NCI-H1417 (cell line): ENCODE data around the gene BORCS5.

Experiments used
- DNase-seq, 3 experiments: peaks; one replicate each; lab custom pipeline; 2025; lab: John Stamatoyannopoulos, UW

The BORCS5 gene

DNA sequence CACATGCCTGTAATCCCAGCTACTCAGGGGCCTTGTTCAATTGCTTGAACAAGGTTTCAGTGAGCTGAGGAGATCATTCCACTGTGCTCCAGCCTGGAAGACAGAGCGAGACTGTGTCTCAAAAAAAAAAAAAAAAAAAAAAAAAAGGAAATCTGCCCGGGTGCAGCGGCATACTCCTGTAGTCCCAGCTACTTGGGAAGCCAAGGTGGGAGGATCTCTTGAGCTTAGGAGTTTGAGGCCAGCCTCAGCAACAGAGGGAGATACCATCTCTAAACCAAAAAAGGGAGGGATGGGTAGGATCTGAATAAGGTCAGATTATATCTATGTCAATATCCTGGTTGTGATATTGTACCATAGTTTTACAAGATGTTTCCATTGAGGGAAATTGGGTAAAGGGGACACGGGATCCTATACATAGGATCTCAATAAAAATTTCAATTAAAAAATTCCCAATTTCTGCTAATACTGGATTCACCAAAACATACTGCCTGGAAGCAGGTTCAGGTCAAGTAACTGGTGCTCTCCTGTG is 76.4 kb downstream of the BORCS5 start:
- no peak for DNase-seq

DNA sequence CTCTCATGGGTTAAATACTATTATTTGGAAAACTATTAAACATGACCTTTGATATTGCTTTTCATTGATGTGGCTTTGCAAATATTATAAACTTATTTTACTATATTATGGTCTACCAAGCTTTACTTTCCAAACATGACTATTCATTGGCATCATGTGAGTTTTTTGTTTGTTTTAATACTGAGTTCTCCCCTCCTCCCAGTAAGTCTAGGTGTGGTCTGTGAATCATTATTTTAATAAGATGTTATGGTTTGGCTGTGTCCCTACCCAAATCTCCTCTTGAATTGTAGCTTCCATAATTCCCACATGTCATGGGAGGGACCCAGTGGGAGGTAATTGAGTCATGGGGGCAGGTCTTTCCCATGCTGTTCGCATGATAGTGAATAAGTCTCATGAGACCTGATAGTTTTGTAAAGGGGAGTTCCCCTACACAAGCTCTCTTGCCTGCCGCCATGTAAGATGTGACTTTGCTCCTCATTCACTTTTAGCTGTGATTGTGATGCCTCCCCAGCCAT is 80.0 kb downstream of the BORCS5 start:
- peak in 1 of 3 experiments; percentile 66 for DNase-seq

- no peak for DNase-seq
These were observed 82.8 kb downstream of the BORCS5 start for GRCh38 chr12:12439636-12440035.

DNA sequence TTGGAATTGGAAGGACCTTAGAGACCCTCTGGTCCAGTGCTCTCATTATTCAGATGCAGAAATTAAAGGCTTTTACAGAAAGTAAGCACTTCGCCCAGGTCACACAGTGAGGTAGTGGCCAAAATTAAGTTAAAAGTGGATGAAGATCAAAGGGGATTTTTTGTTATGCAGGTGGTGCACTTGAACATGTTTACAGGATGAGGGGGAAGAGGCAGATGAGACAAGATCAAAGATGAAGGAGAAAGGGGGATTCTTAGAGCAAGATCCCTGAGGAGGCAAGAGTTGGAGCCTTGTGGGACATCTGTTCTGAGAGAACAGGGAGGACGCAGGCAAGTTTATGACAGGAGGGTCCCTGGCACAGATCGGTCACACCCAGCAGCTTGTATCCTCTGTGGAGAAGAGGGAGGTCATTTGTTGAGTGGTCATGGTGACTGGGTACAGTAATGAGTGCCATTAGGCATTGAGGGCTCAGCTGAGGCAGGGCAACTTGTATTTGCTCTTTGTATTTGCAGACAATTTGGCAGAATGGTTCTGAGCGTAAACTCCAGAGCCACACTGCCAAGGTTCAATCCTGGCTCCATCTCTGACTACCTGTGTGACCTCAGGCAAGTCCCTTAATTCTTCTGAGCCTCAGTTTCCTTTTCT is 84.0 kb downstream of the BORCS5 start:
- peak; percentile 58 to 90 (median 74) for DNase-seq

DNA sequence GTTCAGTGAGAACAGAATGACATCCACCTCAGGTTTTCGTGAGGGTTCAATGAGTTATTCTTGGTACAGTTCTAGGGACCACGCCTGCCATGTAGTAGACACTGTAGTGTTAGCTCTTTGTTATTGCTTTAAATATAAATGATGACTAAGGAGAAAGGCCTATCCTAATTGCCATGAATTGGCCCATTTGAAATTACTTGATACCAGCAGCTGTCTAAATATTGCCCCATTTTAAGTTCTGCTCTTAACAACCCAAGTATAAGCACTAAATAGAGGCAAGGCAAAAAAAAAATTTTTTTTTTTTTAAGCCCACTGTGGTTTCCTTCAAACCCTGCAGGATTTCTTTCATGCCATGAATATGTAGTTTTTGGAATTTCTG is 84.5 kb downstream of the BORCS5 start:
- peak in 2 of 3 experiments; percentile 37 to 87 for DNase-seq

DNA sequence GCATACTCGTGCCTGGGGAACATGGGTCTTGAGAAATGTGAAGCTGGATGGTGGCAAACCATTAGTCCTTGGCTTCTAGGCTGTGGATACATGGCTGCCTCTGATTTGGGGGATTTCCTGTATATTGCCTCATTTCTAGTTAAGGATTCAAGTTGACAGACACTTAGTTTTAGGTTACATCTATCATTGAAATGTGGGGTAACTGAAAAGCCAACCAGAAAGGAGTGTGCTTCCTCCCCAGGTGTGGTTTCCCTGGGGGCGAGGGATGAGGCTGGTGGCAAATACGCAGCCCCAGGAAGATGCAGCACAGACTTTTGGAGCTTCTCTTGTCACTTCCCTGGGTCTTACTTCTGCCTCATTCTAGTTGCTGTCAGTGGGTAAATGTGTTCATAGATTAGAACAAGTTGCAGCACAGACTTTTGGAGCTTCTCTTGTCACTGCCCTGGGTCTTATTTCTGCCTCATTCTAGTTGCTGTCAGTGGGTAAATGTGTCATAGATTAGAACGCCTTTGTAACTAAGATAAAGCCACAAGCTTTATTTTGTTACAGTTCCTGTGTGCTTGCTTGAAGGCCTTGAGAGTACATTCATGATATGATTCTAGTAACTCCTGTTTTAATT is 85.1 kb downstream of the BORCS5 start:
- no peak for DNase-seq

DNA sequence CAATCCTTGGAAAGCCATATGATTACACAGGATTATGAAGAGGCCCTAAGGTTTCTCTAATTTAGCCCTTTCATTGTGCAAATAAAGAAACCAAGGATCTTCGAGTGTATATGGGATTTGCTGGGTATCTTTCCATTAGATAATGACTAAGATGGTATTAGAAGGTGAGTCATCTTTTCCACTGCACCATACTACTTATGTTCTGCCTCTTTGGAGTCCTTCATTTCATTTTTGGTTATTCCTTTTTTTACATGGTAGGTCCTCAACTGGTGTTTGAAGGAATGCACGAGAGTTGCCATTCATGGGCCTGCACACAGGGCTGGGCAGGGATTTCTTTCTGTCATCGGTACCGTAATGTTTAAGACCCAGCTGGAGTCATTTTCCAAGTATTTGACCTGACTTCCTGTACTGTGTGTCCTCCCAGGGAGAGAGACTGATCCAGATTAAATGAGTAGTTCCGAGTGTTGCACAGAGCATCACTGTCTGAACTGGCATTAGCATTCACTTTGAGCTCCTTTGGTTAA is 85.7 kb downstream of the BORCS5 start:
- DNase-seq, result no peak

DNA sequence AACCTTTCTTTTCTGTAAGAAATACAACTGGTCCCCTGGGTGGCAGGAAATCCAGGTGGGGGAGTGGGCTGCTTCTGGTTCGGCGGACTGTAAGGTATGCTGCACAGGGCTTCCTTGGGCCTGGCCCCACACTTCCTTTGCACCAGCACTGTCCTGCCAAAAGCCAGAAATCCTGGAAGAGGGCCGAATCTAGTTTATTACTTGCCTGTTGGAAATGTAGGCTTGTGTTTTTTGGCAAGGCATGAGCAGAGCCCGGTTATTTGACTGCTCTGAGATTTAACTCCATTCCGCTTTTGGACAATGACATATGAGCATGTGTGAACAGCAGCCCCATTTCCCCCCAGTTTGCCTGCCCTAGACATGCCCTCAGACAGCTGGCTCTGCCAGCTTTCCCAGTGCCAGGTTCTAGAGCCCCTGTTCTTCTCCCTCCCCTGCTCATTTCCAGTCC is 86.6 kb downstream of the BORCS5 start:
- DNase-seq, result no peak

GRCh38 chr12:12445165-12445881 is 88.4 kb downstream of the BORCS5 start:
- no peak for DNase-seq

- DNase-seq, result no peak
These were observed 89.0 kb downstream of the BORCS5 start for GRCh38 chr12:12445882-12446181.

GRCh38 chr12:12446786-12447185 is 89.9 kb downstream of the BORCS5 start:
- no peak for DNase-seq

GRCh38 chr12:12447236-12447635 is 90.4 kb downstream of the BORCS5 start:
- DNase-seq, result no peak

- DNase-seq, result no peak
These were observed 91.0 kb downstream of the BORCS5 start for GRCh38 chr12:12447837-12448236.

- peak in 2 of 3 experiments; percentile 76 to 94 for DNase-seq
These were observed 92.7 kb downstream of the BORCS5 start for GRCh38 chr12:12449533-12450025.

DNA sequence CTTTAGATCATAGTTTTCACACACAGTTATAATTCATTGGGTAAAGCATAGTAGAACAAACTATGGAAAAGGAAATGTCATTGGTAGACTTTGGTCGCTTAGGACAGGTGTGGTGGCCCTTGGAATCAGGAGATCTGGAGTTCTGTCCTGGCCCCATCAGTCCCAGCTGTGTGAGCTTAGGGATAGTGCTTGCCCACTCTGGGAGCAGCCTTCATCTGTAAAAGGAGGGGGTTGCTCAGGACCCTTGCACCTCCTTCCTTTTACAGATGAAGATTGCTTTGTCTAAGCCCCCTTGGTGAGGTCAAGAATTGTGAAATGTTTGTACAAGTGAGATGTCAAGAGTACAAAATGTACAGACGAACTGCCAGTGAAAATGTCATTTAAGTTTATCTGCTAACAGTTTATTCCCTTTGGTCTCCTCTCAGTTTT is 93.2 kb downstream of the BORCS5 start:
- no peak for DNase-seq

DNA sequence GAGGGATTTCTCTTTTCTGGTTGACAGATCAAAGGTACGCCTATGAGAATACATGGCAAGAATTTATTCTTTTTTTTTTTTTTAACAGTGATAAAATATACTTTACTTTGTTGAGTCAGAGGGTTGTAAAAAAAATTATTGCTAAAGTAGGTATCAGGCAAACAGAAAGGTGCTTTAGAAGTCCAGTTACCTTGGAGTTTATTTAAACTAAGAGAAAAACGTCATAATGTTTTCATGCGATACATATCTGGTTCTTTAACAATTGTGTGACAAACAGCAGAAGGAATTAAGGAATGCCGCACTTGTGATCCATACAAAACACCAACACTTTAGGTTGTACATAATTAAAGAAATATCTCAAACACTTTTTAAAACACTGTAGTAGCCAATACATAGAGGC is 94.2 kb downstream of the BORCS5 start:
- no peak for DNase-seq

DNA sequence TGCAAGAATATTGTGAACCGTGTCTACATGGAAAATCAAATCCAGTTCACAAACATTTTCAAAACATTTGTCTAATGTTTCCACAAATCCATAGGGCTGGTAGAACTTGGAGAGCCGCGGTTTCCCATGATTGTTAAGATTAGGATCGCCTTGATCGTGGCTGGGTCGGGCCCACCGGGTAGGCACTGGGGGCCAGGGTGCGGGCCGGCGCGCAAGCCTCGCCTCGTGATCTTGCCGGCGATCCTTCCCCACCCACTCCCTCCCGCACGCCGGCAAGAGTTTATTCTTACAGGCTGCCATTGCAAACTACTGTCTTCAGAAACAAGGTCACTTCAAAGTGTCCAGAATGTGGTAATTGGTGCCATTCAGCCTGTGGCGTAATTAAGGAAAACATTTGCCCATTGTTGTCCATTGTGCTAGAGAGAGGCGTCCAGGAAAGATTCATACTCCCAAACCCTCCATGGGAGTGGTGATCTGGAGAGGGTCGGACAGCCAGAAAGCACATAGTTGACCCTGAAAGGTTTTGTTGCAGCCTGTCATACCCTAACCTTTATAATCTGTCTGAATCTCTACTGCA is 95.5 kb downstream of the BORCS5 start:
- DNase-seq, result no peak

DNA sequence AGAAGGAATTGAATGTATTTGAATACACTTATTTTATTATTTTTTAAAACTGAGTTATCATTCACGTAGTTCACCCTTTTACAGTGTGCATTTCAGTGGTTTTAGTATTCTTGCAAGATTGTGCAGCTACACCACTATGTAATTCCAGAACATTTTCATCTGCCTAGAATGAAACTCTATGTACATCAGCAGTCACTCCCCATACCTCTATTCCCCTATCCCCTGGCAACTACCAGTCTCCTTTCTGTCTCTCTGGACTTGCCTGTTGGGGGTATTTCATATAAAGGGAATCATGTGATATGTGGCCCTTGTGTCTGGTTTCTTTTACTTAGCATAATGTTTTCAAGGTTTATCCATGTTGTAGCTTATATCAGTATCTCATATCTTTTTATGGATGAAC is 96.8 kb downstream of the BORCS5 start:
- DNase-seq, result no peak

DNA sequence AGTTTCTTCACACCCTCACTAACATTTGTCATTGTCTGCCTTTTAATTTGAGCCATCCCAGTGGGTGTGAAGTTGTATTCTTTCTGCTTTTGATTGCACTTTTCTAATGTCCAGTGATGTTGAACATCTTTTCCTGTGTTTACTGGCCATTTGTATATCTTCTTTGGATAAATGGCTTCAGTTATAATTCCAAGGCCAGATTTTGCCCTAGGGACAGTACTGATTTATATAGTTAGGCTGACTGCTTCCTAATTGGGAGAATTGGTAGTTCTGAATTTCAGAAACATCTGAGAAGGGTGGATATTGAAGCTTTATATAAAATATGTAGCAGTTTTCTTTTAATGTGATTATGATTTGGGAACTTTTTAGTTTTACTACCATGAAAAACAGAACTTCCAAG is 97.4 kb downstream of the BORCS5 start:
- no peak for DNase-seq

DNA sequence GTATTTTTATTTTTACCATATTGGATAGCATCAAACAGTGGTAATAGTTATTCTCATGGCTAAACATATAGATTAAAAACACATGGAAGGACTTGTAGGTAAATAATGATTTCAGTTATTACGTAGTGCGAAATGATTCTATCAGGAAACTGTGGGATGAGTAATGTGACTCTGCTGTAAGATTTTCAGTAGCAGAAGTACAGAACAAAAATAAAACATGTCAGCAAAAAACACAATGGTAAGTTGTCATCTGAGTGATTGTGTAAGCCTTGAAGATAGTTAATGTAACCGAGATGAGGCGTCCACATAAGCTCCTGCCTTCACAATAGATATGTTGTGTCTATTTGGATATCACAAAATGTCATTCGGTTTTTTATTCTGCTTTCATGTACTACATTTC is 99.8 kb downstream of the BORCS5 start:
- no peak for DNase-seq

- DNase-seq, result peak in 1 of 3 experiments; percentile 26
These were observed 104.4 kb downstream of the BORCS5 start for GRCh38 chr12:12460935-12461922.
